Mucosa of rectum (tissue), 2 donors: ENCODE results near the gene CLIC1.
A peak's percentile ranks its signal among the peaks of the same experiment; 100 is the strongest.

Experiments
- H3K27ac ChIP-seq, 2 donors: one replicate each; pipeline ENCODE4 v1.7.0; 2013; ENCODE audit warnings: inconsistent platforms in 2 of 2, low read depth in 2 of 2, low read length in 2 of 2
- H3K27me3 ChIP-seq, 2 donors: one replicate each; pipeline ENCODE4 v1.7.0; 2013; ENCODE audit warnings: low read length in 2 of 2; ENCODE audit not compliant: control insufficient read depth in 2 of 2, insufficient read depth in 2 of 2
- H3K36me3 ChIP-seq, 2 donors: one replicate each; pipeline ENCODE4 v1.7.0; 2013; ENCODE audit warnings: low read length in 2 of 2; ENCODE audit not compliant: control insufficient read depth in 2 of 2, insufficient read depth in 2 of 2
- H3K4me1 ChIP-seq, 2 donors: one replicate each; pipeline ENCODE4 v1.7.0; 2013; ENCODE audit warnings: low read length in 2 of 2, mild to moderate bottlenecking in 1 of 2; ENCODE audit not compliant: control insufficient read depth in 2 of 2, insufficient read depth in 2 of 2
- H3K4me3 ChIP-seq, 2 donors: one replicate each; pipeline ENCODE4 v1.7.0; 2013; ENCODE audit warnings: low read length in 2 of 2
- H3K9ac ChIP-seq, 2 donors: one replicate each; pipeline ENCODE4 v1.7.0; 2013; ENCODE audit warnings: low read length in 2 of 2, low read depth in 1 of 2, mild to moderate bottlenecking in 1 of 2
- H3K9me3 ChIP-seq, 2 donors: one replicate each; pipeline ENCODE4 v1.7.0; 2013; ENCODE audit warnings: low read length in 2 of 2; ENCODE audit not compliant: control insufficient read depth in 2 of 2
- donor health status: healthy.
- donor health status: Normal muscosa, but diverticular disease.

The CLIC1 gene

GRCh38 chr6:31691078-31691463 lies 45.3 kb downstream of the CLIC1 start:
- H3K27ac ChIP-seq: peak overlapping the region; percentile 56 to 64
- H3K9ac ChIP-seq: no peak overlapping the region

DNA sequence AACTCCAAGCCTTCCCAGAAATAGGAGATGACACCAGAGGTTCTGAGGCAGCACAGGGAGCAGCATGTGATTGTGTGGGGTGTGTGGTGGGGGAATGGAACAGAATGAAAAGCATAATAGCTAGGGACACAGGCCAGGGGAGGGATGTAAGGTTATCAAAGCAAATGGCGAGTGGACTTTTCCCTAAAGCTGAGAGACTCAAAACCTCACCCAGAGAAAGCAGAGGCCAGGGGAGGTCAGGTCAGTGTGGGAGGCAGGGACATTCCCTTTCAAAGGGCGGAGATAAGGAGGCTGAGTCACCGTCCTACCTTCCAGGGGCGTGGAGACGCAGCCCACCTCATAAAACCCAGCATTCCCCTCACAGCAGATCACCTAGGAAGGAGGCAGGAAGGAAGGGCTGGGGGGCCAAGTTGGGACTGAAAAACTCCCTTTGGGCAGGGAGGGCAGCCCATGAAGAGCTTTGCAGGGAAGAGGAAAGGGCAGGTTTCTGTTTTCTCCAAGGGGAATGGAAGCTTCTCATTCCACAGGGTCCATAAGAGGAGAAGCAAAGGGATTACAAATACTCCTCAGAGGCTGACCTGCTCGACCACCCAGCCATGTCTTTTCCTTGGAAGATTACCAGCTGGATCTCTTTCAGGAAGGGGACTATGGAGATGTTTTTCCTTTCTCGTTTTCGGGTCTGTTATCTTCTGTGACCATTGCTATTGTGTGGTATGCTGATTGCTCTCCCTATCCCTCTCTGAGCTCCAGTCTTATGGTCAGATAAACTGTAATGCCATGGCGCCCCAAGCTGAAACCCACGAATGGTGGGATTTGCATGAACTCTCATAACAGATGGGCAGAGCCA lies 45.9 kb downstream of the CLIC1 start:
- peak overlapping the region; percentile 56 to 64 for H3K27ac ChIP-seq
- peak overlapping the region in 1 of 2 donors; percentile 1 for H3K9ac ChIP-seq
- H3K27me3 ChIP-seq: no peaks in the 10 kb centered on the region
- H3K36me3 ChIP-seq: peaks cover 69 to 81% of the 10 kb centered on the region in 2 donors
- H3K4me1 ChIP-seq: peaks cover 8 to 19% of the 10 kb centered on the region in 2 donors
- no peaks in the 10 kb centered on the region for H3K9me3 ChIP-seq
- H3K4me3 ChIP-seq: no peak overlapping the region

More at GRCh38 chr6:31691078-31691463, 45.3 kb downstream of the CLIC1 start:
- Histone ChIP-seq H3K4me3 (no peak overlapping the region), H3K36me3 (peaks cover 69 to 81% of the 10 kb centered on the region in 2 donors), H3K9me3 (no peaks in the 10 kb centered on the region), H3K27me3 (no peaks in the 10 kb centered on the region), H3K4me1 (peaks cover 8 to 19% of the 10 kb centered on the region in 2 donors)

DNA sequence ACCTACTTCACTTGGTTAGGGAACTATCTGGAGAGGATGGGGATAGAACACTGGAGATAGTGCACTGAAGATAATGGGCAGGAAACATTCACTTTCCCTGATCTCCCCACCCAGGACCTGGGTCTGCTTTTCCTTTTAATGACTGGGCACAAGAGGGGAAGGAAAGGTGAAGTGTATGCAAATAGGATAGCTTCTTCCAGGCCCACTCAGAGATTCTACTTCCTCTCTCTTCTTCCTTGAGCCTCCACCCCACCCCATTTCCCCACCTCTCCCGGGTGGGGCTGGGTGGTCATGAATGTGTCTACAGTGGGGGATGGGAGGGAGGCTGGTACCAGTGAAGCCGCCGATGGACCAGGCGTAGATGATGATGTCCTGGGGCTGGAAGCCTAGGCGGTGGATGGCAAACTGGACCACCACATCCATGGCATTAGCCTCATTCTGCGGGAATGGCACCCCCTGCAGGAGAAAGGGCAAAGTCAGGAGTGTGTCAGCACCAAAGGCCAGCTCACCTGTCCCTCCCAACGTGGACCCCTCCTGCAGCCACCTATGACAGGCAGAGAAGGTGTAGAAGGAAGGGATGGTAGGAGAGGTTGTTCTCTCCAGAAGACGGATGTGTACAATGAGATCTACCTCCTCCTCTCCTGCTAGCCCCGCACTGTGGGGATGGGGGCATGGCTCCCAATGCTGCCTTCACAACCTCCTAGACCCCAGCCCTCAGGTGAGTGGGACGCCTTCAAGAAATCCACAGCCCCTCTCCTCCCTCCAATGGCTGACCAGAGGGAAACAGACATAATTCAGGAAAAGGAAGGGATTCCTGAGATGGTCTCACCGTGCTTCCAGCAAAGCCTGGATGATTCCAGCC lies 46.9 kb downstream of the CLIC1 start:
- Histone ChIP-seq H3K9ac (peak overlapping the region in 1 of 2 donors; percentile 1), H3K27me3 (no peaks in the 10 kb centered on the region), H3K4me1 (peaks cover 8 to 19% of the 10 kb centered on the region in 2 donors), H3K27ac (peak overlapping the region; percentile 35 to 42), H3K36me3 (peaks cover 62 to 73% of the 10 kb centered on the region in 2 donors), H3K4me3 (no peak overlapping the region), H3K9me3 (no peaks in the 10 kb centered on the region)

DNA sequence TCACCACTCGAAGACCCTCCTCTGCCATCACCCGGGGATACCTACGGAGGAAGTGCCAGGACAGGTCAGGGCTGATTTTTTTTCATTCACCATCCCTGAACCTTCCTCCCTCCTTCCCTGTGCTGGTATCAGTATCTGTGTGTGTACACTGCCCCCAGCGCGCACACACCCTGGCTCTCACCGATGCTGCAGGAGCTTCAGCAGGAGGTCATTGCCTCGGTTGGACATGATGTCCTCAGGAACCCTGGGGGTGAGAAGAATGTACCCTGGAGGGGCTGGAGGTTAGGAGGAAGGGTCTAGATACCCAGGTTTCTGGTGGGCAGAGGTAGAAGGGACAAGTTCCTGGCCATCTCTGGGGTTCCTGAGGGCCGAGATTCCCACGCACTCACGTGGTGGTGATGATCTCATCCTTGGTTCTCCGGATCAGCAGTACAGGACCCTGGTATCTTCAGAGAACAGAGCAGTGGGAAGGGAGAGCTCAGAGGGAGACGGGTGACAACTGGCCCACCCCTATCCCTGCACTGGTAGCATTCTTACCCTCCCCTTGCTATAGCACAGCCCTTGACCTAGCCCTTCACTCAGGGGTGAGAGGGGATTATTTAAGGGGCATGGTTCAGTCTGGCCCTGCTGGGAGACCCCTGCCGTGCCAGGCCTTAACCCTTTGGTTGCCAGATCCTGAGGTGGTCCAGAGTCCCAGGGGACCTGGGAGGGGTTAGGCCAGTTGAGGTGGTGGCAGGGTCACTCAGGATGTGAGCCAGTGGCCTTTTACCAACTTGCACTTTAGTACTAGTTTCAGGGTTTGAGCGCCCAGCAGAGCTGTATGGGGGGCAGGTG lies 48.3 kb downstream of the CLIC1 start:
- Histone ChIP-seq H3K27ac (no peak overlapping the region), H3K36me3 (peaks cover 51 to 61% of the 10 kb centered on the region in 2 donors), H3K9me3 (no peaks in the 10 kb centered on the region), H3K4me1 (peaks cover 8 to 19% of the 10 kb centered on the region in 2 donors), H3K4me3 (no peak overlapping the region), H3K27me3 (no peaks in the 10 kb centered on the region), H3K9ac (no peak overlapping the region)

DNA sequence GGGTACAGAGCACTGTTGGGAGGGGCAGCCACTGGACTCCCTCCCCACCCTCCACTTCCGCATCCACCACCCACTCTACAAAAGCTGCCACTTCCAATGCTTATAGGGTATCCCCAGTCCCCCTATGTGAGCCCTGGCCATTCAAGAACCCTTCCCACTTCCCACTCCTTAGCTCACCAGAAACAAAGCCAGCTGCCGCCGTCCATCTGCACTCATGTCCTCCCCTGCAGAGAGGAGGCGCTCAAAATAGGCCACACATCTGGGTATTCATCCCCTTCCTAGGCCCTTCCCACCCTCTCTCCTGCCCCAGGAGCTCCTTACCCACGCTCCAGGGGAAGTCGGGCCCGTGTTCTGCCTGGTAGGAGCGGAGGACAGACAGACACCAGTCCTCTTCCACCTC lies 49.0 kb downstream of the CLIC1 start:
- H3K4me1 ChIP-seq: peaks cover 8 to 19% of the 10 kb centered on the region in 2 donors
- H3K9ac ChIP-seq: no peak overlapping the region
- no peak overlapping the region for H3K27ac ChIP-seq
- H3K4me3 ChIP-seq: no peak overlapping the region
- H3K9me3 ChIP-seq: no peaks in the 10 kb centered on the region
- H3K27me3 ChIP-seq: no peaks in the 10 kb centered on the region
- H3K36me3 ChIP-seq: peaks cover 45 to 55% of the 10 kb centered on the region in 2 donors

GRCh38 chr6:31686483-31686882 lies 49.8 kb downstream of the CLIC1 start:
- H3K9ac ChIP-seq: no peak overlapping the region
- no peaks in the 10 kb centered on the region for H3K27me3 ChIP-seq
- H3K4me1 ChIP-seq: peaks cover 10 to 21% of the 10 kb centered on the region in 2 donors
- no peak overlapping the region for H3K27ac ChIP-seq
- no peaks in the 10 kb centered on the region for H3K9me3 ChIP-seq
- no peak overlapping the region for H3K4me3 ChIP-seq
- peaks cover 43 to 49% of the 10 kb centered on the region in 2 donors for H3K36me3 ChIP-seq

GRCh38 chr6:31683591-31683990 lies 52.7 kb downstream of the CLIC1 start:
- peaks cover 17 to 22% of the 10 kb centered on the region in 2 donors for H3K36me3 ChIP-seq
- H3K27me3 ChIP-seq: no peaks in the 10 kb centered on the region
- H3K27ac ChIP-seq: peak overlapping the region; percentile 69 to 80
- peaks cover 10 to 13% of the 10 kb centered on the region in 2 donors for H3K4me1 ChIP-seq
- no peaks in the 10 kb centered on the region for H3K9me3 ChIP-seq
- H3K4me3 ChIP-seq: peak overlapping the region; percentile 57 to 62
- H3K9ac ChIP-seq: peak overlapping the region in 1 of 2 donors; percentile 47

GRCh38 chr6:31681135-31681671 lies 55.1 kb downstream of the CLIC1 start:
- Histone ChIP-seq H3K27me3 (no peaks in the 10 kb centered on the region), H3K36me3 (no peaks in the 10 kb centered on the region), H3K4me3 (peak overlapping the region; percentile 66 to 81), H3K4me1 (peaks cover 10 to 13% of the 10 kb centered on the region in 2 donors), H3K27ac (peak overlapping the region; percentile 65 to 69), H3K9ac (peak overlapping the region; percentile 75 to 78), H3K9me3 (no peaks in the 10 kb centered on the region)
